GM19351 (cell line): ENCODE results near the gene SFMBT2.
"Not testable (repeated sequence)": the region's sequence is repeated elsewhere in the genome, so short reads cannot be mapped to it uniquely, and the experiment has no call there.

Source experiments
- ATAC-seq: cut with Tn5 transposase; IDR thresholded peaks from one replicate; pipeline ENCODE4 v1.9.1; 2021; ENCODE audit warnings: mild to moderate bottlenecking, moderate library complexity; ENCODE audit not compliant: unreplicated experiment

Gene SFMBT2

GRCh38 chr10:7234109-7234508, 176.7 kb downstream of the SFMBT2 start:
- ATAC-seq = no peak

- ATAC-seq = no peak
Measured at GRCh38 chr10:7233259-7233991, 177.4 kb downstream of the SFMBT2 start.

- ATAC-seq = no peak
Measured at GRCh38 chr10:7231509-7232414, 179.1 kb downstream of the SFMBT2 start.

GRCh38 chr10:7230951-7231350, 179.9 kb downstream of the SFMBT2 start:
- ATAC-seq = no peak

GRCh38 chr10:7230036-7230435, 180.8 kb downstream of the SFMBT2 start:
- ATAC-seq = no peak

- no peak for ATAC-seq
Measured at GRCh38 chr10:7225133-7225532, 185.7 kb downstream of the SFMBT2 start.

- ATAC-seq = no peak
Measured at GRCh38 chr10:7218968-7219367, 191.9 kb downstream of the SFMBT2 start.

GRCh38 chr10:7212696-7213095, 198.1 kb downstream of the SFMBT2 start:
- not testable (repeated sequence) for ATAC-seq

- ATAC-seq = no peak
Measured at GRCh38 chr10:7211857-7212577, 198.8 kb downstream of the SFMBT2 start.

GRCh38 chr10:7210516-7210915, 200.3 kb downstream of the SFMBT2 start:
- ATAC-seq = no peak

- ATAC-seq = no peak
Measured at GRCh38 chr10:7209458-7209857, 201.4 kb downstream of the SFMBT2 start.

GRCh38 chr10:7206412-7207100, 204.3 kb downstream of the SFMBT2 start:
- no peak for ATAC-seq

GRCh38 chr10:7205656-7206055, 205.2 kb downstream of the SFMBT2 start:
- ATAC-seq = no peak

GRCh38 chr10:7202793-7203355, 208.0 kb downstream of the SFMBT2 start:
- ATAC-seq = no peak

- ATAC-seq = no peak
Measured at GRCh38 chr10:7199152-7199760, 211.6 kb downstream of the SFMBT2 start.

GRCh38 chr10:7196284-7196683, 214.6 kb downstream of the SFMBT2 start:
- no peak for ATAC-seq

GRCh38 chr10:7195118-7195517, 215.7 kb downstream of the SFMBT2 start:
- ATAC-seq = no peak

GRCh38 chr10:7194571-7194970, 216.3 kb downstream of the SFMBT2 start:
- no peak for ATAC-seq

- peak; percentile 58 for ATAC-seq
Measured at GRCh38 chr10:7193369-7193768, 217.5 kb downstream of the SFMBT2 start.

- peak; percentile 71 for ATAC-seq
Measured at GRCh38 chr10:7192831-7193361, 217.9 kb downstream of the SFMBT2 start.
